ENCODE data around the gene MGA.

Gene MGA

GRCh38 chr15:41822471-41822870, 162.3 kb downstream of the MGA start:
- peaks cover 67% of the 10 kb centered on the region for H3K36me3 ChIP-seq
- TF ChIP-seq, protein P1, sequence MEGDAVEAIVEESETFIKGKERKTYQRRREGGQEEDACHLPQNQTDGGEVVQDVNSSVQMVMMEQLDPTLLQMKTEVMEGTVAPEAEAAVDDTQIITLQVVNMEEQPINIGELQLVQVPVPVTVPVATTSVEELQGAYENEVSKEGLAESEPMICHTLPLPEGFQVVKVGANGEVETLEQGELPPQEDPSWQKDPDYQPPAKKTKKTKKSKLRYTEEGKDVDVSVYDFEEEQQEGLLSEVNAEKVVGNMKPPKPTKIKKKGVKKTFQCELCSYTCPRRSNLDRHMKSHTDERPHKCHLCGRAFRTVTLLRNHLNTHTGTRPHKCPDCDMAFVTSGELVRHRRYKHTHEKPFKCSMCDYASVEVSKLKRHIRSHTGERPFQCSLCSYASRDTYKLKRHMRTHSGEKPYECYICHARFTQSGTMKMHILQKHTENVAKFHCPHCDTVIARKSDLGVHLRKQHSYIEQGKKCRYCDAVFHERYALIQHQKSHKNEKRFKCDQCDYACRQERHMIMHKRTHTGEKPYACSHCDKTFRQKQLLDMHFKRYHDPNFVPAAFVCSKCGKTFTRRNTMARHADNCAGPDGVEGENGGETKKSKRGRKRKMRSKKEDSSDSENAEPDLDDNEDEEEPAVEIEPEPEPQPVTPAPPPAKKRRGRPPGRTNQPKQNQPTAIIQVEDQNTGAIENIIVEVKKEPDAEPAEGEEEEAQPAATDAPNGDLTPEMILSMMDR (IDR thresholded peaks at IDR 0.05) = no peak
- H3K27me3 ChIP-seq = peaks cover 11% of the 10 kb centered on the region
- H3K27ac ChIP-seq = no peak overlapping the region
- no peak overlapping the region for H3K4me3 ChIP-seq (ENCODE audit: low read depth in 1 of 2, low read length in 1 of 2)
- H3K9me3 ChIP-seq = no peaks in the 10 kb centered on the region
- H3K4me1 ChIP-seq (ENCODE audit: control insufficient read depth in 1 of 2, insufficient read depth in 1 of 2, low read depth in 1 of 2, low read length in 1 of 2) = peaks cover 9 to 10% of the 10 kb centered on the region in 2 experiments

All from neutrophil (primary cell).